ENCODE data around the gene MBOAT2. TPM values are rescaled to one million over a fixed set of nuclear protein-coding genes. Genes with fewer than 3 reads are reported as not detected.

MBOAT2 gene
- total and polyA plus RNA-seq, 2 of the 13 experiments (the other 11 are each of a cell fraction or from before 2014, with no cell fraction given), result 0.11 to 0.36 TPM

GRCh38 chr2:8999102-8999446, 4.4 kb downstream of the MBOAT2 start:
- Histone ChIP-seq H3K4me3 (replicated peaks in 1 of 3; ENCODE audit: insufficient read depth in 1 of 3, low read depth in 2 of 3, low read length in 3 of 3) (no peak overlapping the region), H3K9me3 (ENCODE audit: low read length) (no peaks in the 10 kb centered on the region), H2AFZ (ENCODE audit: low read length) (no peak overlapping the region), H3K36me3 (replicated peaks in 1 of 2; ENCODE audit: control insufficient read depth in 1 of 2, insufficient read depth in 2 of 2, low read length in 2 of 2) (no peaks in the 10 kb centered on the region), H3K79me2 (ENCODE audit: insufficient read depth, low read length) (no peaks in the 10 kb centered on the region), H3K27me3 (ENCODE audit: control insufficient read depth in 1 of 2, insufficient read depth in 2 of 2, low read length in 2 of 2) (peaks cover 0 to 48% of the 10 kb centered on the region in 2 experiments; a peak in 4 of 5 replicates), H3K9ac (ENCODE audit: insufficient read depth, low read depth, low read length) (no peak overlapping the region), H4K20me1 (ENCODE audit: insufficient read depth, low read length) (no peaks in the 10 kb centered on the region), H3K4me1 (ENCODE audit: insufficient read depth, low read length) (no peaks in the 10 kb centered on the region), H3K4me2 (ENCODE audit: low read depth, low read length) (no peak overlapping the region), H3K27ac (ENCODE audit: extremely low read length, insufficient read depth, low read length) (no peak overlapping the region)
- no peak for DNase-seq (ENCODE audit: low spot score)
- ChIA-PET POLR2A (no interaction called here), CTCF (ENCODE audit: low intra/inter-chr PET ratio, low total read pairs) (no interaction called here)
- TF ChIP-seq ZMYM3 (CRISPR knock-in tag; IDR thresholded peaks at IDR 0.05) (no peak), LCORL (IDR thresholded peaks at IDR 0.05) (0 out of 2 replicates have a peak, but pooled peaks have one; percentile 25), LCORL (CRISPR knock-in tag; IDR thresholded peaks at IDR 0.05) (no peak)
- in situ Hi-C loops (cut with HindIII; ENCODE audit: extremely low pct_ligation_motif_present, low pct_unique_long_range_greater_than_20kb) (no loop called here), intact Hi-C loops (cut with micrococcal nuclease; ENCODE audit: unreplicated experiment) (no loop called here)
- FAIRE-seq, result no peak
- WGBS (ENCODE audit: low lambda C conversion rate), result 46% methylated on average over 3 of the region's 3 CpGs
- no TSS peak for BruUV-seq (replicated peaks)
- ATAC-seq, result no peak

GRCh38 chr2:8998418-8999101, 4.9 kb downstream of the MBOAT2 start:
- Histone ChIP-seq H3K4me3 (replicated peaks in 1 of 3; ENCODE audit: insufficient read depth in 1 of 3, low read depth in 2 of 3, low read length in 3 of 3) (no peak overlapping the region), H3K27me3 (ENCODE audit: control insufficient read depth in 1 of 2, insufficient read depth in 2 of 2, low read length in 2 of 2) (peaks cover 0 to 51% of the 10 kb centered on the region in 2 experiments; a peak in 4 of 5 replicates), H3K9me3 (ENCODE audit: low read length) (no peaks in the 10 kb centered on the region), H3K4me2 (ENCODE audit: low read depth, low read length) (no peak overlapping the region), H3K79me2 (ENCODE audit: insufficient read depth, low read length) (no peaks in the 10 kb centered on the region), H3K27ac (ENCODE audit: extremely low read length, insufficient read depth, low read length) (no peak overlapping the region), H2AFZ (ENCODE audit: low read length) (no peak overlapping the region), H4K20me1 (ENCODE audit: insufficient read depth, low read length) (no peaks in the 10 kb centered on the region), H3K36me3 (replicated peaks in 1 of 2; ENCODE audit: control insufficient read depth in 1 of 2, insufficient read depth in 2 of 2, low read length in 2 of 2) (no peaks in the 10 kb centered on the region), H3K4me1 (ENCODE audit: insufficient read depth, low read length) (no peaks in the 10 kb centered on the region), H3K9ac (ENCODE audit: insufficient read depth, low read depth, low read length) (no peak overlapping the region)
- ATAC-seq (no peak), DNase-seq (ENCODE audit: low spot score) (no peak), FAIRE-seq (no peak)
- BruUV-seq (replicated peaks), result no TSS peak
- ChIA-PET CTCF (ENCODE audit: low intra/inter-chr PET ratio, low total read pairs) (no interaction called here), POLR2A (no interaction called here)
- 34% methylated on average over 9 of the region's 9 CpGs for WGBS (ENCODE audit: low lambda C conversion rate)
- intact Hi-C loops (cut with micrococcal nuclease; ENCODE audit: unreplicated experiment) (no loop called here), in situ Hi-C loops (cut with HindIII; ENCODE audit: extremely low pct_ligation_motif_present, low pct_unique_long_range_greater_than_20kb) (no loop called here)
- no peak for TF ChIP-seq RFX1 (IDR thresholded peaks at IDR 0.05)
- TF ChIP-seq HOXA5 (CRISPR knock-in tag; IDR thresholded peaks at IDR 0.05), result no peak
- no peak for TF ChIP-seq ASH2L (IDR thresholded peaks at IDR 0.05; ENCODE audit: insufficient read length, low read depth, low read length)
- TF ChIP-seq ZNF44 (CRISPR knock-in tag; IDR thresholded peaks at IDR 0.05), result no peak

Data from HepG2 (cell line).